GM23338 (cell line): ENCODE data around the gene MCEE. TPM values are rescaled to one million over a fixed set of nuclear protein-coding genes. Genes with fewer than 3 reads are reported as not detected.

Source experiments
- ATAC-seq: fragments of 200-7000 bp; cut with Tn5 transposase; 3 replicates; pipeline ENCODE4 v1.9.1; 2020
- DNase-seq: peaks from one replicate; pipeline ENCODE4 v3.0.0-alpha.2; 2015; ENCODE audit warnings: low spot score
- H2AFZ ChIP-seq: fragments of 200-600 bp; sonication (generic); 2 replicates; pipeline ENCODE4 v1.8.0; 2016; ENCODE audit warnings: antibody characterized with exemption, mild to moderate bottlenecking, moderate library complexity
- H3F3A ChIP-seq: fragments of 200-600 bp; sonication (generic); replicated peaks from 2 replicates; pipeline ENCODE4 v1.8.0; 2017; ENCODE audit warnings: antibody characterized with exemption, mixed run types, low read depth
- H3K27ac ChIP-seq: fragments of 200-600 bp; sonication (generic); 2 replicates; pipeline ENCODE4 v1.6.1; 2016; ENCODE audit warnings: low read depth
- H3K27me3 ChIP-seq: fragments of 200-600 bp; sonication (generic); 2 replicates; pipeline ENCODE4 v1.8.0; 2016; ENCODE audit warnings: mild to moderate bottlenecking, mixed run types, moderate library complexity; ENCODE audit not compliant: insufficient read depth
- H3K36me3 ChIP-seq: fragments of 200-600 bp; sonication (generic); 2 replicates; pipeline ENCODE4 v1.8.0; 2016; ENCODE audit warnings: mild to moderate bottlenecking; ENCODE audit not compliant: insufficient read depth
- H3K4me1 ChIP-seq: fragments of 200-600 bp; sonication (generic); 2 replicates; pipeline ENCODE4 v1.8.0; 2016; ENCODE audit warnings: mild to moderate bottlenecking, moderate library complexity; ENCODE audit not compliant: insufficient read depth
- H3K4me2 ChIP-seq: fragments of 200-600 bp; sonication (generic); 2 replicates; pipeline ENCODE4 v1.7.1; 2017; ENCODE audit warnings: mixed run types
- H3K4me3 ChIP-seq: fragments of 200-600 bp; sonication (generic); 2 replicates; pipeline ENCODE4 v1.6.1; 2016; ENCODE audit warnings: mixed run types
- H3K79me2 ChIP-seq: fragments of 200-600 bp; sonication (generic); replicated peaks from 2 replicates; pipeline ENCODE4 v1.8.0; 2017; ENCODE audit warnings: mild to moderate bottlenecking; ENCODE audit not compliant: insufficient read depth
- H3K9me2 ChIP-seq: fragments of 200-600 bp; sonication (generic); 2 replicates; pipeline ENCODE4 v1.8.0; 2017; ENCODE audit not compliant: insufficient read depth
- H4K20me1 ChIP-seq: fragments of 200-600 bp; sonication (generic); replicated peaks from 2 replicates; pipeline ENCODE4 v1.8.0; 2017; ENCODE audit warnings: mild to moderate bottlenecking; ENCODE audit not compliant: insufficient read depth
- H3K27ac Mint-ChIP-seq: 2 replicates; pipeline ENCODE4 v1.8.0; 2020; ENCODE audit warnings: inconsistent platforms, mild to moderate bottlenecking, moderate library complexity, mixed read lengths
- H3K27me3 Mint-ChIP-seq: 3 replicates; pipeline ENCODE4 v1.8.0; 2022; ENCODE audit warnings: low read depth, mild to moderate bottlenecking, moderate library complexity, mixed read lengths, inconsistent platforms; ENCODE audit not compliant: insufficient read depth, poor library complexity
- H3K36me3 Mint-ChIP-seq: 3 replicates; pipeline ENCODE4 v1.8.0; 2021; ENCODE audit warnings: low read depth, mild to moderate bottlenecking, inconsistent platforms, moderate library complexity, mixed read lengths
- H3K4me1 Mint-ChIP-seq: 3 replicates; pipeline ENCODE4 v1.8.0; 2020; ENCODE audit warnings: mild to moderate bottlenecking, inconsistent platforms, mixed read lengths
- H3K4me3 Mint-ChIP-seq: 3 replicates; pipeline ENCODE4 v1.8.0; 2021; ENCODE audit warnings: moderate library complexity, mild to moderate bottlenecking, inconsistent platforms, mixed read lengths
- H3K9me3 Mint-ChIP-seq: 3 replicates; pipeline ENCODE4 v1.8.0; 2020; ENCODE audit warnings: moderate library complexity, mild to moderate bottlenecking, inconsistent platforms, mixed read lengths
- CREB1 ChIP-seq: fragments of 250-450 bp; sonication (Bioruptor Pico); IDR thresholded peaks from 2 replicates; pipeline ENCODE4 v1.5.0; 2020; ENCODE audit warnings: low read depth, mild to moderate bottlenecking, moderate library complexity
- CTCF ChIP-seq, 2 experiments: fragments of 200-600 bp in 1 of 2; sonication (generic) in 1 of 2; conservative IDR thresholded peaks; 2 replicates each; pipeline versions ENCODE4 v1.5.1 to v1.6.1; 2016 to 2017; ENCODE audit warnings: antibody characterized with exemption in 2 of 2, low read depth in 2 of 2, mild to moderate bottlenecking in 2 of 2, moderate library complexity in 1 of 2
- EZH2 ChIP-seq: fragments of 200-600 bp; sonication (generic); IDR thresholded peaks from one replicate; pipeline ENCODE4 v1.8.0; 2017; ENCODE audit warnings: antibody characterized with exemption, mild to moderate bottlenecking, low read depth; ENCODE audit not compliant: unreplicated experiment
- EZH2phosphoT487 ChIP-seq: fragments of 200-600 bp; sonication (generic); IDR thresholded peaks from one replicate; pipeline ENCODE4 v1.8.1; 2018; ENCODE audit warnings: antibody characterized with exemption; ENCODE audit not compliant: unreplicated experiment
- JUNB ChIP-seq: IDR thresholded peaks from one replicate; pipeline ENCODE4 v1.6.1; 2016; ENCODE audit warnings: antibody characterized with exemption; ENCODE audit not compliant: unreplicated experiment
- NANOG ChIP-seq: IDR thresholded peaks from 2 replicates; pipeline ENCODE4 v1.6.1; 2016; ENCODE audit warnings: antibody characterized with exemption, borderline replicate concordance
- POLR2AphosphoS5 ChIP-seq: IDR thresholded peaks from 2 replicates; pipeline ENCODE4 v1.6.1; 2016; ENCODE audit warnings: antibody characterized with exemption, low read depth
- STAT1 ChIP-seq: IDR thresholded peaks from one replicate; pipeline ENCODE4 v1.6.1; 2016; ENCODE audit warnings: antibody characterized with exemption; ENCODE audit not compliant: unreplicated experiment
- ZNF114 ChIP-seq: fragments of 250-450 bp; sonication (Bioruptor Pico); IDR thresholded peaks from 2 replicates; pipeline ENCODE4 v1.5.0; 2020; ENCODE audit warnings: mild to moderate bottlenecking, moderate library complexity
- ZNF331 ChIP-seq: fragments of 250-450 bp; sonication (Bioruptor Pico); IDR thresholded peaks from 2 replicates; pipeline ENCODE4 v1.5.0; 2020; ENCODE audit warnings: low read depth, mild to moderate bottlenecking, moderate library complexity
- ZNF462 ChIP-seq: fragments of 250-450 bp; sonication (Bioruptor Pico); IDR thresholded peaks from 2 replicates; pipeline ENCODE4 v1.5.0; 2020; ENCODE audit warnings: mild to moderate bottlenecking, moderate library complexity
- polyA plus RNA-seq: library from polyadenylated mRNA; unstranded; fragments of >200 nt; fragmentation: Nextera tagmentation; extraction: Ambion mirVana; gene quantifications from 2 replicates; pipeline ENCODE4 v1.2.1, GENCODE V29; 2016
- total RNA-seq: library from RNA; depleted of rRNA; stranded (reverse); fragments of >200 nt; shearing (Covaris generic); gene quantifications from 2 replicates; pipeline ENCODE4 v1.2.3, GENCODE V29; 2014
- TF ChIP-seq, protein P1 (sequence below): IDR thresholded peaks from one replicate; pipeline ENCODE4 v1.6.1; 2018; ENCODE audit warnings: antibody characterized with exemption; ENCODE audit not compliant: unreplicated experiment
- TF ChIP-seq, protein P2 (sequence below): IDR thresholded peaks from 2 replicates; pipeline ENCODE4 v1.6.1; 2016; ENCODE audit warnings: antibody characterized with exemption

Gene MCEE
- total and polyA plus RNA-seq, 2 experiments from 2014 or later = 8.4 to 26.2 TPM

DNA sequence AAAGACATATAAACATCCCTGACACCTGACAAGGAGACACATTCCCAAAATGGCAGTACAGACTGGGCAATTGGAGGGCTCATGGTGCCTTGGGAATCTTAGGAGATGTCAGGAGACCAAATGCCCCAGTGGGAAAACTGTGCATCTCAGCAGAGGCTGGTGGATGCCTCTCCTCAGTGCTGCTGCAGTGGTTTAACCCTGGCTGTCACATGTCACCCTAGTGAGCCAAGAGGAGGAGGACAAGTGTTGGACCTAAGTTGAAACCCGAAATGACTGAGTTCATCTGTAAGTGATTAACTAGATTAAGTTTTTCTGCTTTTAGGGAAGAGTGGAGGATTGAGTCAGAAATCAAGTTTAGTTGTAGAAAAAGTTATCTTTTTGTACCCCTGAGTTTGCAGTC, 66.8 kb downstream of the MCEE start:
- Histone ChIP-seq H3K79me2 (no peaks in the 10 kb centered on the region), H3K4me2 (no peak overlapping the region), H3K4me1 (no peaks in the 10 kb centered on the region), H3K27ac (no peak overlapping the region), H3K36me3 (no peaks in the 10 kb centered on the region), H2AFZ (no peak overlapping the region), H3K27me3 (no peaks in the 10 kb centered on the region), H3F3A (no peaks in the 10 kb centered on the region), H3K4me3 (no peak overlapping the region), H3K9me2 (no peaks in the 10 kb centered on the region), H4K20me1 (no peaks in the 10 kb centered on the region)
- Mint-ChIP-seq H3K9me3 (no peaks in the 10 kb centered on the region), H3K4me1 (no peaks in the 10 kb centered on the region), H3K27me3 (peaks cover 10% of the 10 kb centered on the region), H3K27ac (no peak overlapping the region), H3K36me3 (no peaks in the 10 kb centered on the region), H3K4me3 (no peak overlapping the region)
- DNase-seq (no peak), ATAC-seq (no peak)
- TF ChIP-seq, protein P1, sequence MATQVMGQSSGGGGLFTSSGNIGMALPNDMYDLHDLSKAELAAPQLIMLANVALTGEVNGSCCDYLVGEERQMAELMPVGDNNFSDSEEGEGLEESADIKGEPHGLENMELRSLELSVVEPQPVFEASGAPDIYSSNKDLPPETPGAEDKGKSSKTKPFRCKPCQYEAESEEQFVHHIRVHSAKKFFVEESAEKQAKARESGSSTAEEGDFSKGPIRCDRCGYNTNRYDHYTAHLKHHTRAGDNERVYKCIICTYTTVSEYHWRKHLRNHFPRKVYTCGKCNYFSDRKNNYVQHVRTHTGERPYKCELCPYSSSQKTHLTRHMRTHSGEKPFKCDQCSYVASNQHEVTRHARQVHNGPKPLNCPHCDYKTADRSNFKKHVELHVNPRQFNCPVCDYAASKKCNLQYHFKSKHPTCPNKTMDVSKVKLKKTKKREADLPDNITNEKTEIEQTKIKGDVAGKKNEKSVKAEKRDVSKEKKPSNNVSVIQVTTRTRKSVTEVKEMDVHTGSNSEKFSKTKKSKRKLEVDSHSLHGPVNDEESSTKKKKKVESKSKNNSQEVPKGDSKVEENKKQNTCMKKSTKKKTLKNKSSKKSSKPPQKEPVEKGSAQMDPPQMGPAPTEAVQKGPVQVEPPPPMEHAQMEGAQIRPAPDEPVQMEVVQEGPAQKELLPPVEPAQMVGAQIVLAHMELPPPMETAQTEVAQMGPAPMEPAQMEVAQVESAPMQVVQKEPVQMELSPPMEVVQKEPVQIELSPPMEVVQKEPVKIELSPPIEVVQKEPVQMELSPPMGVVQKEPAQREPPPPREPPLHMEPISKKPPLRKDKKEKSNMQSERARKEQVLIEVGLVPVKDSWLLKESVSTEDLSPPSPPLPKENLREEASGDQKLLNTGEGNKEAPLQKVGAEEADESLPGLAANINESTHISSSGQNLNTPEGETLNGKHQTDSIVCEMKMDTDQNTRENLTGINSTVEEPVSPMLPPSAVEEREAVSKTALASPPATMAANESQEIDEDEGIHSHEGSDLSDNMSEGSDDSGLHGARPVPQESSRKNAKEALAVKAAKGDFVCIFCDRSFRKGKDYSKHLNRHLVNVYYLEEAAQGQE = no peak
- TF ChIP-seq CREB1 (CRISPR knock-in tag) (no peak), POLR2AphosphoS5 (no peak), JUNB (no peak), ZNF331 (no peak), ZNF114 (CRISPR knock-in tag) (no peak), CTCF (conservative IDR thresholded peaks at IDR 0.05; ENCODE audit: low read depth in 2 of 2) (no peak), NANOG (no peak), ZNF462 (no peak), EZH2phosphoT487 (no peak), EZH2 (no peak), STAT1 (no peak)
- TF ChIP-seq, protein P2, sequence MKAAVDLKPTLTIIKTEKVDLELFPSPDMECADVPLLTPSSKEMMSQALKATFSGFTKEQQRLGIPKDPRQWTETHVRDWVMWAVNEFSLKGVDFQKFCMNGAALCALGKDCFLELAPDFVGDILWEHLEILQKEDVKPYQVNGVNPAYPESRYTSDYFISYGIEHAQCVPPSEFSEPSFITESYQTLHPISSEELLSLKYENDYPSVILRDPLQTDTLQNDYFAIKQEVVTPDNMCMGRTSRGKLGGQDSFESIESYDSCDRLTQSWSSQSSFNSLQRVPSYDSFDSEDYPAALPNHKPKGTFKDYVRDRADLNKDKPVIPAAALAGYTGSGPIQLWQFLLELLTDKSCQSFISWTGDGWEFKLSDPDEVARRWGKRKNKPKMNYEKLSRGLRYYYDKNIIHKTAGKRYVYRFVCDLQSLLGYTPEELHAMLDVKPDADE = no peak
